Gastrocnemius medialis (tissue), 4 donors: ENCODE data around the gene NLRP6. TPM values are rescaled to one million over a fixed set of nuclear protein-coding genes. Genes with fewer than 3 reads are reported as not detected.

Source experiments
- ATAC-seq, 2 donors: fragments of 150-250 bp; one replicate each; pipeline ENCODE4 v1.9.1; 2016
- DNase-seq, 2 donors: peaks; one replicate each; pipeline ENCODE4 v3.0.0-alpha.2; 2019
- H3K27ac ChIP-seq, 4 donors: fragments of 200-600 bp; sonication (generic); 1 replicate in 1 of 4; 2 replicates in 3 of 4; pipeline ENCODE4 v1.5.1; 2016 to 2018; ENCODE audit warnings: mild to moderate bottlenecking in 2 of 4, moderate library complexity in 1 of 4
- H3K27me3 ChIP-seq, 3 donors: fragments of 200-600 bp; sonication (generic) in 2 of 3; 1 replicate in 1 of 3; 2 replicates in 2 of 3; pipeline versions ENCODE4 v1.5.1 to v1.6.0; 2016 to 2019; ENCODE audit warnings: mild to moderate bottlenecking in 1 of 3, moderate library complexity in 1 of 3
- H3K36me3 ChIP-seq, 2 donors: fragments of 200-600 bp; sonication (generic) in 1 of 2; one replicate each; pipeline ENCODE4 v1.5.1; 2017 to 2018
- H3K4me1 ChIP-seq, 2 donors: fragments of 200-600 bp; sonication (generic) in 1 of 2; one replicate each; pipeline ENCODE4 v1.5.1; 2016 to 2017; ENCODE audit warnings: mild to moderate bottlenecking in 2 of 2
- H3K4me3 ChIP-seq, 4 donors: fragments of 200-600 bp; sonication (generic) in 3 of 4; 1 replicate in 1 of 4; 2 replicates in 3 of 4; pipeline ENCODE4 v1.5.1; 2016 to 2019; ENCODE audit warnings: mild to moderate bottlenecking in 2 of 4
- H3K9me3 ChIP-seq, 3 donors: fragments of 200-600 bp; sonication (generic) in 2 of 3; 1 replicate in 1 of 3; 2 replicates in 2 of 3; pipeline ENCODE4 v1.5.1; 2016 to 2019
- CTCF ChIP-seq, 5 experiments: fragments of 450-650 bp in 3 of 5; fragments of 200-600 bp in 2 of 5; sonication (generic) in 2 of 5; IDR thresholded peaks in 4 of 5; conservative IDR thresholded peaks in 1 of 5; 1 replicate in 4 of 5; 2 replicates in 1 of 5; pipeline ENCODE4 v1.5.1; 2016 to 2019; ENCODE audit warnings: antibody characterized with exemption in 5 of 5, mild to moderate bottlenecking in 3 of 5, moderate library complexity in 3 of 5
- POLR2A ChIP-seq, 2 donors: fragments of 450-650 bp; IDR thresholded peaks; one replicate each; pipeline ENCODE4 v1.6.1; 2017; ENCODE audit warnings: antibody characterized with exemption in 2 of 2, mild to moderate bottlenecking in 2 of 2, moderate library complexity in 2 of 2
- in situ Hi-C, 4 donors: fragments of 200-750 bp; cut with MboI; loops; one replicate each; pipeline versions ENCODE4 v1.15.0 to v1.8.0; 2017; ENCODE audit warnings: low sequenced_read_pairs in 4 of 4
- intact Hi-C: fragments of 100-400 bp; cut with DNase I; formaldehyde crosslinking; loops from one replicate; pipeline ENCODE4 v1.15.1; 2023; ENCODE audit warnings: low total_unique reads
- total RNA-seq, 4 donors: library from RNA; depleted of rRNA; stranded (reverse); fragments of >200 nt; gene quantifications; one replicate each; pipeline versions ENCODE4 v1.1.0 to v1.2.3, GENCODE V29; 2016

The NLRP6 gene
- total RNA-seq, 4 donors from 2014 or later = 0.09 TPM; not detected in 3

GRCh38 chr11:279966-280705, 1.9 kb downstream of the NLRP6 start:
- Histone ChIP-seq H3K4me1 (peaks cover 0 to 8% of the 10 kb centered on the region in 2 donors), H3K27ac (no peak overlapping the region), H3K36me3 (no peaks in the 10 kb centered on the region), H3K27me3 (peaks cover 52 to 75% (median 68%) of the 10 kb centered on the region in 3 donors), H3K4me3 (peak overlapping the region in 2 of 4 donors; percentile 11), H3K9me3 (no peaks in the 10 kb centered on the region)
- intact Hi-C loops = no loop called here
- TF ChIP-seq POLR2A (IDR thresholded peaks at IDR 0.05) (no peak), CTCF (IDR thresholded peaks at IDR 0.05 in 4 of 5, conservative IDR thresholded peaks at IDR 0.05 in 1 of 5) (no peak)
- in situ Hi-C loops = no loop called here
- DNase-seq = no peak
- ATAC-seq = no peak

DNA sequence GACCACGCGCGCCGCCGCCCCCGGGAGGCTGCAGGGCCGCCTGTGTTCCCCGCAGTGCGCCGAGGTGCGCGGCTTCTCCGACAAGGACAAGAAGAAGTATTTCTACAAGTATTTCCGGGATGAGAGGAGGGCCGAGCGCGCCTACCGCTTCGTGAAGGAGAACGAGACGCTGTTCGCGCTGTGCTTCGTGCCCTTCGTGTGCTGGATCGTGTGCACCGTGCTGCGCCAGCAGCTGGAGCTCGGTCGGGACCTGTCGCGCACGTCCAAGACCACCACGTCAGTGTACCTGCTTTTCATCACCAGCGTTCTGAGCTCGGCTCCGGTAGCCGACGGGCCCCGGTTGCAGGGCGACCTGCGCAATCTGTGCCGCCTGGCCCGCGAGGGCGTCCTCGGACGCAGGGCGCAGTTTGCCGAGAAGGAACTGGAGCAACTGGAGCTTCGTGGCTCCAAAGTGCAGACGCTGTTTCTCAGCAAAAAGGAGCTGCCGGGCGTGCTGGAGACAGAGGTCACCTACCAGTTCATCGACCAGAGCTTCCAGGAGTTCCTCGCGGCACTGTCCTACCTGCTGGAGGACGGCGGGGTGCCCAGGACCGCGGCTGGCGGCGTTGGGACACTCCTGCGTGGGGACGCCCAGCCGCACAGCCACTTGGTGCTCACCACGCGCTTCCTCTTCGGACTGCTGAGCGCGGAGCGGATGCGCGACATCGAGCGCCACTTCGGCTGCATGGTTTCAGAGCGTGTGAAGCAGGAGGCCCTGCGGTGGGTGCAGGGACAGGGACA, 2.7 kb downstream of the NLRP6 start:
- H3K27ac ChIP-seq = no peak overlapping the region
- in situ Hi-C loops (no loop called here), intact Hi-C loops (no loop called here)
- no peak for TF ChIP-seq POLR2A (IDR thresholded peaks at IDR 0.05)
- no peak for TF ChIP-seq CTCF (IDR thresholded peaks at IDR 0.05 in 4 of 5, conservative IDR thresholded peaks at IDR 0.05 in 1 of 5)
- DNase-seq (no peak), ATAC-seq (no peak)
- H3K4me3 ChIP-seq = peak overlapping the region in 1 of 4 donors; percentile 11
- H3K36me3 ChIP-seq = no peaks in the 10 kb centered on the region
- H3K27me3 ChIP-seq = peaks cover 55 to 75% (median 68%) of the 10 kb centered on the region in 3 donors
- H3K9me3 ChIP-seq = no peaks in the 10 kb centered on the region
- peaks cover 0 to 8% of the 10 kb centered on the region in 2 donors for H3K4me1 ChIP-seq

DNA sequence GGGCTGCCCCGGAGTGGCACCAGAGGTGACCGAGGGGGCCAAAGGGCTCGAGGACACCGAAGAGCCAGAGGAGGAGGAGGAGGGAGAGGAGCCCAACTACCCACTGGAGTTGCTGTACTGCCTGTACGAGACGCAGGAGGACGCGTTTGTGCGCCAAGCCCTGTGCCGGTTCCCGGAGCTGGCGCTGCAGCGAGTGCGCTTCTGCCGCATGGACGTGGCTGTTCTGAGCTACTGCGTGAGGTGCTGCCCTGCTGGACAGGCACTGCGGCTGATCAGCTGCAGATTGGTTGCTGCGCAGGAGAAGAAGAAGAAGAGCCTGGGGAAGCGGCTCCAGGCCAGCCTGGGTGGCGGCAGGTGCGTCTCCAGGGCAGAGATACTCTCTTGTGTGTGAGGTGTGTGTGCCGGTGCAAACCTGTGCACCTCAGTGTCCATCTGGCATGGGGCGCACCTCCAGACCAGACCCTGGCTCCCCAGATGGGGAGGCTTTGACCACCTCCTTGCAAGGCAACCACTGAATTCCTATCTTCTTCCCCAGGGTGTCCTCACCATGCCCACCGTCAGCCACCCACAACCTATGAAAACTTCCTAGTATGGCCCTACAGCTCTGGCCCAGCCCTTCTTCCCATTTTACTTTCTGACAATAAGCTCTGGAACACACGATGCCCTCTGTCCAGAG, 3.4 kb downstream of the NLRP6 start:
- Histone ChIP-seq H3K4me3 (no peak overlapping the region), H3K36me3 (no peaks in the 10 kb centered on the region), H3K27ac (no peak overlapping the region), H3K27me3 (peaks cover 62 to 73% (median 68%) of the 10 kb centered on the region in 3 donors), H3K9me3 (no peaks in the 10 kb centered on the region), H3K4me1 (peaks cover 0 to 8% of the 10 kb centered on the region in 2 donors)
- DNase-seq = no peak
- no peak for TF ChIP-seq CTCF (IDR thresholded peaks at IDR 0.05 in 4 of 5, conservative IDR thresholded peaks at IDR 0.05 in 1 of 5)
- TF ChIP-seq POLR2A (IDR thresholded peaks at IDR 0.05) = no peak
- in situ Hi-C loops (no loop called here), intact Hi-C loops (no loop called here)
- no peak for ATAC-seq

GRCh38 chr11:282171-282570, 4.0 kb downstream of the NLRP6 start:
- Histone ChIP-seq H3K4me3 (no peak overlapping the region), H3K27me3 (peaks cover 62 to 71% (median 68%) of the 10 kb centered on the region in 3 donors), H3K4me1 (peaks cover 0 to 8% of the 10 kb centered on the region in 2 donors), H3K27ac (no peak overlapping the region), H3K36me3 (no peaks in the 10 kb centered on the region), H3K9me3 (no peaks in the 10 kb centered on the region)
- intact Hi-C loops (no loop called here), in situ Hi-C loops (no loop called here)
- ATAC-seq (no peak), DNase-seq (no peak)
- TF ChIP-seq POLR2A (IDR thresholded peaks at IDR 0.05) = no peak
- no peak for TF ChIP-seq CTCF (IDR thresholded peaks at IDR 0.05 in 4 of 5, conservative IDR thresholded peaks at IDR 0.05 in 1 of 5)
